ENCODE data around the gene RUNX3. TPM values are rescaled to one million over a fixed set of nuclear protein-coding genes. Genes with fewer than 3 reads are reported as not detected.

Gene RUNX3
- total RNA-seq, 6 donors from 2014 or later: 4.2 to 15.6 (median 10.1) TPM

GRCh38 chr1:24860841-24861240, 69.2 kb downstream of the RUNX3 start:
- H3K9me3 ChIP-seq: no peaks in the 10 kb centered on the region
- no peak overlapping the region for H3K27ac ChIP-seq
- peaks cover 0 to 28% (median 15%) of the 10 kb centered on the region in 4 donors for H3K4me1 ChIP-seq
- H3K36me3 ChIP-seq: no peaks in the 10 kb centered on the region
- no peak for ATAC-seq (ENCODE audit: low FRiP score in 2 of 2)
- no peak for DNase-seq
- TF ChIP-seq POLR2A (IDR thresholded peaks at IDR 0.05): no peak
- TF ChIP-seq, protein P1, sequence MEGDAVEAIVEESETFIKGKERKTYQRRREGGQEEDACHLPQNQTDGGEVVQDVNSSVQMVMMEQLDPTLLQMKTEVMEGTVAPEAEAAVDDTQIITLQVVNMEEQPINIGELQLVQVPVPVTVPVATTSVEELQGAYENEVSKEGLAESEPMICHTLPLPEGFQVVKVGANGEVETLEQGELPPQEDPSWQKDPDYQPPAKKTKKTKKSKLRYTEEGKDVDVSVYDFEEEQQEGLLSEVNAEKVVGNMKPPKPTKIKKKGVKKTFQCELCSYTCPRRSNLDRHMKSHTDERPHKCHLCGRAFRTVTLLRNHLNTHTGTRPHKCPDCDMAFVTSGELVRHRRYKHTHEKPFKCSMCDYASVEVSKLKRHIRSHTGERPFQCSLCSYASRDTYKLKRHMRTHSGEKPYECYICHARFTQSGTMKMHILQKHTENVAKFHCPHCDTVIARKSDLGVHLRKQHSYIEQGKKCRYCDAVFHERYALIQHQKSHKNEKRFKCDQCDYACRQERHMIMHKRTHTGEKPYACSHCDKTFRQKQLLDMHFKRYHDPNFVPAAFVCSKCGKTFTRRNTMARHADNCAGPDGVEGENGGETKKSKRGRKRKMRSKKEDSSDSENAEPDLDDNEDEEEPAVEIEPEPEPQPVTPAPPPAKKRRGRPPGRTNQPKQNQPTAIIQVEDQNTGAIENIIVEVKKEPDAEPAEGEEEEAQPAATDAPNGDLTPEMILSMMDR (IDR thresholded peaks at IDR 0.05): no peak
- WGBS, 2 donors: 67 to 74% methylated on average over 10 to 15 of the region's 15 CpGs
- H3K27me3 ChIP-seq: no peaks in the 10 kb centered on the region
- H3K4me3 ChIP-seq: no peak overlapping the region

GRCh38 chr1:24859063-24860010, 70.7 kb downstream of the RUNX3 start:
- TF ChIP-seq POLR2A (IDR thresholded peaks at IDR 0.05): no peak
- TF ChIP-seq, protein P1 (IDR thresholded peaks at IDR 0.05): no peak
- TF ChIP-seq EP300 (IDR thresholded peaks at IDR 0.05): no peak
- peaks cover 0 to 24% (median 11%) of the 10 kb centered on the region in 4 donors for H3K4me1 ChIP-seq
- no peaks in the 10 kb centered on the region for H3K9me3 ChIP-seq
- no peaks in the 10 kb centered on the region for H3K27me3 ChIP-seq
- no peak overlapping the region for H3K4me3 ChIP-seq
- DNase-seq (no peak), ATAC-seq (ENCODE audit: low FRiP score in 2 of 2) (no peak)
- no peaks in the 10 kb centered on the region for H3K36me3 ChIP-seq
- H3K27ac ChIP-seq: no peak overlapping the region
- 80 to 82% methylated on average over 10 of the region's 10 CpGs for whole genome bisulfite sequencing, 2 donors

GRCh38 chr1:24858277-24858676, 71.8 kb downstream of the RUNX3 start:
- H3K27me3 ChIP-seq: no peaks in the 10 kb centered on the region

GRCh38 chr1:24857507-24858133, 72.5 kb downstream of the RUNX3 start:
- no peaks in the 10 kb centered on the region for H3K27me3 ChIP-seq

More at GRCh38 chr1:24858277-24858676, 71.8 kb downstream of the RUNX3 start:
- 91 to 93% methylated on average over 1 of the region's 1 CpG for WGBS, 2 donors
- no peaks in the 10 kb centered on the region for H3K36me3 ChIP-seq
- H3K9me3 ChIP-seq: no peaks in the 10 kb centered on the region
- TF ChIP-seq POLR2AphosphoS5 (IDR thresholded peaks at IDR 0.05) (no peak), EP300 (IDR thresholded peaks at IDR 0.05) (no peak), POLR2A (IDR thresholded peaks at IDR 0.05) (no peak)
- TF ChIP-seq, protein P1 (IDR thresholded peaks at IDR 0.05): no peak
- no peak overlapping the region for H3K27ac ChIP-seq
- no peak for DNase-seq
- no peak overlapping the region for H3K4me3 ChIP-seq
- H3K4me1 ChIP-seq: peaks cover 0 to 16% (median 8%) of the 10 kb centered on the region in 4 donors
- no peak for ATAC-seq (ENCODE audit: low FRiP score in 2 of 2)

More at GRCh38 chr1:24857507-24858133, 72.5 kb downstream of the RUNX3 start:
- Histone ChIP-seq H3K9me3 (no peaks in the 10 kb centered on the region), H3K36me3 (no peaks in the 10 kb centered on the region), H3K27ac (no peak overlapping the region), H3K4me3 (no peak overlapping the region), H3K4me1 (peaks cover 0 to 11% (median 5%) of the 10 kb centered on the region in 4 donors)
- DNase-seq: no peak
- 70 to 80% methylated on average over 6 of the region's 6 CpGs for WGBS, 2 donors
- no peak for ATAC-seq (ENCODE audit: low FRiP score in 2 of 2)
- no peak for TF ChIP-seq POLR2A (IDR thresholded peaks at IDR 0.05)
- TF ChIP-seq POLR2AphosphoS5 (IDR thresholded peaks at IDR 0.05): no peak
- TF ChIP-seq, protein P1 (IDR thresholded peaks at IDR 0.05): no peak
- no peak for TF ChIP-seq EP300 (IDR thresholded peaks at IDR 0.05)

Data from upper lobe of left lung (tissue), 6 donors.